ENCODE results near the gene RNF26.
A peak's percentile ranks its signal among the peaks of the same experiment; 100 is the strongest.

The RNF26 gene

DNA sequence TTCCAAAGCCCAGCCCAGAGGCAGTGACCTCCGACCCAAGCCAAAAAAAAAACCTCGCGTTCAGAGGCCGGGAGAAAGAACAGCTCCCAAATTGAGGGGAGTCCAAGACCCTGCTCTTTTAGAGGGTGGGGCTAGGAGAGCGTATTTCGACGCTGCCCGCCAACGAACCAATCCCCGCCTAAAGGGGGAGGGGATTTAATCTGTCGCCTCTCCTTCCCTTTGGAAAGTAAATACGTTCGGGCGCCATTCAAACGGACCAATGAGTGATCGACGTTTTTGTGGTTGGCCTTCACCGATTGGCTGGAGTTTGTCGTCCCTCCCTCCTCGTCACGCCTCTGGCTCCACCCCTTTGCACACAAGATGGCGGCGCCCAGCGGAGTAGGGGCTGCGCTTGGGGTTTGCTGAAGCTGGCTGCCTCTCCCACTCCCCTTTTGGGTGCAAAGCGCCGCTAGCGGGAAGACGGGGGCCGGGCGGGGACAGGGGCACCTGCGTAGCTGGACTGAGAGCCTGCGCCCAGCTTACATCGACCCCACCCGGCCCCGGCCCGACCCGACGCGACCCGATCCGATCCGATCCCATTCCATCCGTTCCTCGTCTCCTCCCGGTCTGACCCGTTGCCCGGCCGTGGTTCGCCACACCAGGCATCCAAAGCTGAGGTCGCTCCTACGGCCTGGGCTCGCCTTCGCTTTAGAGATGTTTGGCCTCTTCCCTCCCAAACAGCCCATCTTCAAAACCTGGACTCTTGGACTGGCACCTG lies at the start of gene RNF26:
RNF26 (plus strand) TSS at position 354 of the 757 bp plus-strand sequence. CDS start 596 bp downstream, outside the sequence.
- DNase-seq (ENCODE audit: low read depth in 2 of 3, low spot score in 2 of 3), result peak; percentile 80 to 83 (median 81)

DNA sequence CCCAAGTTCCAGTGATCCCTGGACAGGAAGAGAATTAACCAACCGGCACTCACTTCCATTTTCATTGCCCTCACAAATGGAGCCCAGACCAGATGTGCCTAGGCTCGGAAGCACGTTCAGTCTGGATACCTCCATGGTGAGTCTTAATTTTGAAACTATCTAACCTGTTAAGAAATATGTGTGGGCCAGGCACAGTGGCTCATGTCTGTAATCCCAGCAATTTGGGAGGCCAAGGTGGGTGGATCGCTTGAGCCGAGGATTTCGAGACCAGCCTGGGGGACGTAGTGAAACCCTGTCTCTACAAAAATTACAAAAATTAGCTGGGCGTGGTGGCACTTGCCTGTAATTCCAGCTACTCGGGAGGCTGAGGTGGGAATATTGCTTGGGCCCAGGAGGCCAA lies 48.9 kb upstream of the RNF26 start:
- no peak for DNase-seq (ENCODE audit: low read depth in 2 of 3, low spot score in 2 of 3)

DNA sequence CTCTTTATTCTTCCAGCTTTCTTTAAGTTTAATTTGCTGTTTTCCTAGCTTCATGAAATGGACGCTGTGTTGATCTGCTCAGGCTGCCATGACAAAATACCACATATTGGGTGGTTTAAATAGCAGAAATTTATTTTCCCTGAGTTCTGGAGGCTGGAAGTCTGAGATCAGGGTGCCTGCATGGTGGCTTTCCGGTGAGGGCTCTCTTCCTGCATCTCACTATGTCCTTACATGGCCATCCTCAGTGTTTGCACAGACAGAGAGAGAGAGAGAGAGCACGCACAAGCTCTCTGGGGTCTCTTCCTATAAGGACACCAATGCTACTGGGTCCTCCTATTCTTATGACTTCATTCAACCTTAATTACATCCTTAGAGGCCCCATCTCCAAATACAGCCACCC lies 46.1 kb upstream of the RNF26 start:
- DNase-seq (ENCODE audit: low read depth in 2 of 3, low spot score in 2 of 3), result no peak

GRCh38 chr11:119290894-119291497 lies 43.3 kb upstream of the RNF26 start:
- DNase-seq (ENCODE audit: low read depth in 2 of 3, low spot score in 2 of 3), result no peak

GRCh38 chr11:119293461-119293860 lies 40.9 kb upstream of the RNF26 start:
- DNase-seq (ENCODE audit: low read depth in 2 of 3, low spot score in 2 of 3), result no peak

DNA sequence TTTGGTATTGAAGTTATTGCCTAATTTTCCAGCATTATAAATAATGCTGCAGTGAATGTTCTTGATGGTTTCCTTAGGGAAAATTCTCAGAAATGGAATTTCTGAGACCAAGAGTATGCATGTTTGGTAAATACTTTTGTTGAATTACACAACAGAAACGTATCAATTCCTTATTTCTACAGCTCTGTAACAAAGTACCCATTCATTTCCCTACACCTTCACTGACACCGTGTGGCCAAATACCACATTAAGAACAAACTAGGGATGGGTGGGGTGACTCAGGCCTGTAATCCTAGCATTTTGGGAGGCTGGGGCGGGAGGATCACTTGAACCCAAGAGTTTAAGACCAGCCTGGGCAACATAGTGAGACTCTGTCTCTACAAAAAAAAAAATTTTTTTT lies 39.1 kb upstream of the RNF26 start:
- no peak for DNase-seq (ENCODE audit: low read depth in 2 of 3, low spot score in 2 of 3)

DNA sequence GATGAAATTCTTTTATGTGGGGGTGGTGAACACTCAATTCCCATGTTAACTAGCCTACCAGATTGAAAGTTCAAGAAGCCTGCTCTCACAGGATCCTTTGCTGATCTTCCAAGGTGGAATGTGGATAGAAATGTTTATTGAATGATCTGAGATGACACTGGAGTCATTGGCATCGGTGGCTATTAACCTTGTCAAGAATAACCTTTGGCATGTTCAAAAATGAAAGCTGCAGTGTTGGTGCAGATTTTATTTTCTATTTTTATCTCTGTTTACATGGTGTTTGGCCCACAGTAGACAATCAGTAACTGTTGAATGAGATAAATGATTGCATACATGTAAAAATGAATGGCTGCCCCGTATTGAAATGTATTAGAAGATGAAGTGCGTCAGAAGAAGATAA lies 36.4 kb upstream of the RNF26 start:
- DNase-seq (ENCODE audit: low read depth in 2 of 3, low spot score in 2 of 3), result no peak

DNA sequence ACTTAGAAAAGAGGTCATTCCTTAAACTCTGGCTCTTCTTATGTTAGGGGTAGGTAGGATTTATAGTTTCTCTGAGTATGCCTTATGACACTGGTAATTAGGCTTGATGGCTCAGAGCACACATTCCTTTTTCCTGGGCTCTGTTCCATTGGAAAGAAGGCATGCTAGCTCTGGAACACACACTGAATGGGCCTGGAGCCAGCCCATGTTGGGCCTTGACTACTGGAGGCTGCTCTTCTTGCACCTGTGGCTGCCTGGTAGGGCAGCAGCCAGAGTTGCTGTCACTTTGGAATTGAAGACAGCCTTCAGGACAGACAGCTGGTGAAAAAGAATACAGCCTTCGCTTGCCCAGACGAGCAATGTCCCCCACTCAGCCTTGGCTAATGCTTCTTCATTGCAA lies 35.6 kb upstream of the RNF26 start:
- no peak for DNase-seq (ENCODE audit: low read depth in 2 of 3, low spot score in 2 of 3)

DNA sequence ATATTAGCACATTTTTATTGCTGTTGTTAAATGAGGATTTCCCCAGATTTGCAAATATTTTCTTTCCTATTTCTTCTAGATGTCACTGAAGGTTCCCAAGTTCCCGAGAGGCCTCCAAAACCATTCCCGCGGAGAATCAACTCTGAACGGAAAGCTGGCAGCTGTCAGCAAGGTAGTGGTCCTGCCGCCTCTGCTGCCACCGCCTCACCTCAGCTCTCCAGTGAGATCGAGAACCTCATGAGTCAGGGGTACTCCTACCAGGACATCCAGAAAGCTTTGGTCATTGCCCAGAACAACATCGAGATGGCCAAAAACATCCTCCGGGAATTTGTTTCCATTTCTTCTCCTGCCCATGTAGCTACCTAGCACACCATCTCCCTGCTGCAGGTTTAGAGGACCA lies 34.9 kb upstream of the RNF26 start:
- DNase-seq (ENCODE audit: low read depth in 2 of 3, low spot score in 2 of 3), result no peak

GRCh38 chr11:119300198-119300964 lies 33.9 kb upstream of the RNF26 start:
- DNase-seq (ENCODE audit: low read depth in 2 of 3, low spot score in 2 of 3), result no peak

GRCh38 chr11:119303227-119303718 lies 31.1 kb upstream of the RNF26 start:
- DNase-seq (ENCODE audit: low read depth in 2 of 3, low spot score in 2 of 3), result no peak

DNA sequence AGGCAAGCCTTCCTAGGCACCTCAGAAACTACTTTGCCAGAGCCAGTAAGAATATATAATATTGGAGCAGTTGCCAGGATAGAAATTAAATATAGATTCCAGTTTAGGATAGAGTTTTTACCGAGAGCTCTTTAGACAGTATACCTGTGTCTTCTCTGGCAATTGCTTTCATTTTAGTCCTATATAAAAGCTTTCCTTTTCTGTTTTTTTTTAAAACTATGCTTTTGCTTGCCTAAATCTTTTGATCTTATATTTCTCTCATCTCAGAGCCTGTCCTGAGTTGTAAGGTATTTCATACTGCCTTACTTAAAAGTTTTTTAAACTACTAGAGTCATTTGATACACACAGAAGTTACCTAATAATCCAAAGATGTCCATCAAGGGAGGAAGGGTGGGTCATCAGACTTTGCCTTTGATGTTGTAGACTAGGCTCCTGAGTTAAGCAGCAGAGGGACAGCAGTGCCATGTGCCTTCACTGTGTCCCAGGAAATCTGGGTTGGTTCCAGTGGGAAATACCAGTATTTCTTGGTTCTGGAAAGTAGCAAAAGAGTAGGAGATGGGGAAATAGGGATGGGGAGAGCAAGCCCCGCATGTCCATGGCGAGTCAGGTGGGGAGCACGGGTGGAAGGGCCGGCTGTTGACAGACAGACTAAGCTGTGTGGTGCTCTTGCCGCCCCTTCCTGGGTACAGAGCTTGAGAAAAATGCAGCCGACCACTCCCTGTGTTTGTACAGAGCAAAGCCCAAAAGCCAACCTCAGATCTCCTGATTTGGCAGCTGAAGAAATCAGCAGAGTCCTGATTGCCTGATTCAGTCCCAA lies 28.6 kb upstream of the RNF26 start:
- DNase-seq (ENCODE audit: low read depth in 2 of 3, low spot score in 2 of 3), result no peak

GRCh38 chr11:119306373-119306890 lies 27.9 kb upstream of the RNF26 start:
- no peak for DNase-seq (ENCODE audit: low read depth in 2 of 3, low spot score in 2 of 3)

DNA sequence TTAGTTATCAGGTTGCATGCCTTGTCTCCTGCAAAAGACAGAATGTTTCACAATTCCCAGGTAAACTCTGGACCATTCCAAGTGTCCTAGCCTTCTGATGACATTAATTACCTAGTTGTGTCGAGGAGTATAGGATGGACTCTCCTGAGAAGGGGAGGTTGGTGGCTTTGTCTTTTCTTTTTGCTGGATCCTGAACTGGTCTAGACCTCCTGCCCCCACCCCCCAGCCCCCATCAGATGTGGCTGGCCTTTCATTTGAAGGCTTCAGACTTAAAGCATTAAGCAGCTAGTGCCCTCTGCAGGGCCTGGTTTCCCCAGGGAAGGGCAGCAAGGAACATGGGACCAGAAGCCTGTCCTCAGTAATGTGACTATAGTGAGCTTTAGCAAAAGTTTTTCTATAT lies 27.1 kb upstream of the RNF26 start:
- no peak for DNase-seq (ENCODE audit: low read depth in 2 of 3, low spot score in 2 of 3)

- no peak for DNase-seq (ENCODE audit: low read depth in 2 of 3, low spot score in 2 of 3)
Measured at GRCh38 chr11:119307974-119308373, 26.4 kb upstream of the RNF26 start.

DNA sequence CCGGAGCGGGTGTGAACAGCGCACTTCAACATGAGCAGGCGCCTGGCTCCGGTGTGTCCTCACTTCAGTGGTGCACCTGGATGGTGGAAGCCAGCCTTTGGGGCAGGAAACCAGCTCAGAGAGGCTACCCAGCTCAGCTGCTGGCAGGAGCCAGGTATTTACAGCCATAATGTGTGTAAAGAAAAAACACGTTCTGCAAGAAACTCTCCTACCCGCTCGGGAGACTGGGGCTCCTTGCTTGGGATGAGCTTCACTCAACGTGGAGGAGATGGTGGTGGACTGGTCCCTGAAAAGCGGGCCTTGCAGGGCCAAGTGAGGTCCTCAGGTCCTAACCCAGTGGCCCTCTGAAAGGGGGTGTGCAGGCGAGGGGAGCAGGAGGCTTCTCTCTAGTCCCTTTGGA lies 24.9 kb upstream of the RNF26 start:
- no peak for DNase-seq (ENCODE audit: low read depth in 2 of 3, low spot score in 2 of 3)

DNA sequence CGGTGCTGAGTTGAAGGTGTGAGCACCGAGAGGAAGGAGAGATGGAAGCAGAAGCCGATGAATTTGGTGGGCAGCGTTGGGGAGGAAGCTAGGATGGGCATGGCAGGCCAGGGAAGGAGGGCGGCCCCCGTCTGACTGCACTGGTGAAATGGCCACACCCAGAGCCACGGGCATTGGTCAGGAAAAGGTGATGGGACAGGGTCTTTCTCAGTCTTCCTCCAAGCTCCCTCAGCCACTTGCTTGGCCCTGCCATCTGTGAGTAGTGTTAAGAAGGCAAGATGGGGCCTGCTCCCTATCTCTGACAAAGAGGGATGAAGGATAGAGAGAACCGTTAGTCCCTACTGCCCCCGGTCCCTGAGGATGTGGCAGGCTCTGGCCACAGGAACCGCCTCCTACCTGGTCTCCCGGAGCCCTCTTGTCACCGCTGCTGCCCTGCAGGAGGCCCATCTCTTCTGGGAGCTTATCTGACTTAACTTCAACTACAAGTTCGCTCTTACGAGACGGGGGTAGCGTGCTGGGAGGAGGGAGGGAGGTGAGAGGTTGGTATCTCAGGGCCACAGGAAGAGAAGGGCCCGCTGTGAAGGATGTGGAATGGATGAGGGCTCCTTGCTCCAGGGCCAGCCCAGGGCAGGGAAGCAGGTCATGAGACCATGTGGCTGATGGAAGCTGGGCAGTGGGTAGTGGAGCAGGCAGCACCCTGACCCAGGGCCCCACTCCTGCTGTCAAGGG lies 24.2 kb upstream of the RNF26 start:
- no peak for DNase-seq (ENCODE audit: low read depth in 2 of 3, low spot score in 2 of 3)

- no peak for DNase-seq (ENCODE audit: low read depth in 2 of 3, low spot score in 2 of 3)
Measured at GRCh38 chr11:119310682-119311052, 23.7 kb upstream of the RNF26 start.

- DNase-seq (ENCODE audit: low read depth in 2 of 3, low spot score in 2 of 3), result no peak
Measured at GRCh38 chr11:119314726-119315125, 19.6 kb upstream of the RNF26 start.

Measured in activated CD8-positive, alpha-beta memory T cell treated with anti-CD3 and anti-CD28 coated beads for 48 hours (primary cell).